ENCODE results near the gene MT1H.

Gene MT1H

GRCh38 chr16:56636616-56637413, 32.8 kb upstream of the MT1H start:
- no peak for DNase-seq

- no peak for DNase-seq
These were observed 31.5 kb upstream of the MT1H start, which contains the start of gene MT1A for GRCh38 chr16:56637814-56638750. Gene MT1A (plus strand): TSS chr16:56638666. CDS start chr16:56638739, 73 bp downstream.

GRCh38 chr16:56639045-56639444, 30.6 kb upstream of the MT1H start:
- no peak for DNase-seq

GRCh38 chr16:56640076-56640475, 29.5 kb upstream of the MT1H start:
- DNase-seq = no peak

GRCh38 chr16:56641166-56641565, 28.4 kb upstream of the MT1H start:
- DNase-seq = no peak

- peak; percentile 58 for DNase-seq
These were observed 26.4 kb upstream of the MT1H start for GRCh38 chr16:56643080-56643778.

GRCh38 chr16:56643833-56644232, 25.8 kb upstream of the MT1H start:
- DNase-seq = no peak

GRCh38 chr16:56645311-56645710, 24.3 kb upstream of the MT1H start:
- no peak for DNase-seq

- no peak for DNase-seq
These were observed 23.8 kb upstream of the MT1H start for GRCh38 chr16:56645838-56646237.

- no peak for DNase-seq
These were observed 21.8 kb upstream of the MT1H start for GRCh38 chr16:56647641-56648431.

GRCh38 chr16:56649271-56649670, 20.3 kb upstream of the MT1H start:
- no peak for DNase-seq

- no peak for DNase-seq
These were observed 19.8 kb upstream of the MT1H start for GRCh38 chr16:56649820-56650219.

- DNase-seq = no peak
These were observed 18.0 kb upstream of the MT1H start, which contains the start of gene MT1B for GRCh38 chr16:56651586-56651985. Gene MT1B (plus strand): TSS chr16:56651886. CDS start chr16:56651954, 68 bp downstream.

- DNase-seq = no peak
These were observed 17.0 kb upstream of the MT1H start for GRCh38 chr16:56652600-56652999.

GRCh38 chr16:56653218-56653617, 16.4 kb upstream of the MT1H start:
- DNase-seq = no peak

- peak; percentile 54 for DNase-seq
These were observed 11.9 kb upstream of the MT1H start, which contains the start of gene MT1F for GRCh38 chr16:56657555-56658326. Gene MT1F (plus strand): TSS chr16:56657959. CDS start chr16:56658059, 100 bp downstream.

GRCh38 chr16:56658327-56658875, 11.2 kb upstream of the MT1H start:
- DNase-seq = no peak

- peak; percentile 9 for DNase-seq
These were observed 7.0 kb upstream of the MT1H start for GRCh38 chr16:56662357-56663354.

GRCh38 chr16:56664506-56664905, 5.1 kb upstream of the MT1H start:
- no peak for DNase-seq

All from effector CD4-positive, alpha-beta T cell (primary cell).